Activated CD4-positive, alpha-beta memory T cell treated with anti-CD3 and anti-CD28 coated beads for 36 hours (primary cell): ENCODE data around the gene VPS9D1. TPM values are rescaled to one million over a fixed set of nuclear protein-coding genes. Genes with fewer than 3 reads are reported as not detected.
A peak's percentile ranks its signal among the peaks of the same experiment; 100 is the strongest.

Experiments used
- CTCF ChIA-PET: fragments of 350-600 bp; sonication (Branson Sonifier 250); formaldehyde crosslinking; loops from one replicate; lab custom pipeline; 2021; ENCODE audit warnings: antibody characterized with exemption, inconsistent platforms; lab: Charles Lee
- POLR2A ChIA-PET: fragments of 350-600 bp; sonication (Branson Sonifier 250); formaldehyde crosslinking; loops from one replicate; lab custom pipeline; 2021; ENCODE audit warnings: antibody characterized with exemption; lab: Charles Lee
- DNase-seq: peaks from one replicate; pipeline ENCODE4 v3.0.0-alpha.2; 2020
- H3K27ac Mint-ChIP-seq: one replicate; pipeline ENCODE4 v1.8.0; 2021; ENCODE audit warnings: mixed read lengths
- H3K27me3 Mint-ChIP-seq: one replicate; pipeline ENCODE4 v1.8.0; 2021; ENCODE audit warnings: mixed read lengths
- H3K36me3 Mint-ChIP-seq: one replicate; pipeline ENCODE4 v1.8.0; 2021; ENCODE audit warnings: mixed read lengths
- H3K4me1 Mint-ChIP-seq: one replicate; pipeline ENCODE4 v1.8.0; 2021; ENCODE audit warnings: low read depth, mixed read lengths
- H3K4me3 Mint-ChIP-seq: one replicate; pipeline ENCODE4 v1.8.0; 2021; ENCODE audit warnings: mild to moderate bottlenecking, mixed read lengths
- H3K9me3 Mint-ChIP-seq: one replicate; pipeline ENCODE4 v1.8.0; 2021; ENCODE audit warnings: mixed read lengths
- intact Hi-C: fragments of 100-400 bp; cut with micrococcal nuclease; formaldehyde crosslinking; loops from one replicate; pipeline ENCODE4 v1.15.1; 2023
- total RNA-seq, 2 experiments: library from RNA; stranded (reverse); gene quantifications; one replicate each; pipeline ENCODE4 v1.2.3, GENCODE V29; 2021

Gene VPS9D1
- total RNA-seq, 2 experiments from 2014 or later, result 2.9 to 3.2 TPM

DNA sequence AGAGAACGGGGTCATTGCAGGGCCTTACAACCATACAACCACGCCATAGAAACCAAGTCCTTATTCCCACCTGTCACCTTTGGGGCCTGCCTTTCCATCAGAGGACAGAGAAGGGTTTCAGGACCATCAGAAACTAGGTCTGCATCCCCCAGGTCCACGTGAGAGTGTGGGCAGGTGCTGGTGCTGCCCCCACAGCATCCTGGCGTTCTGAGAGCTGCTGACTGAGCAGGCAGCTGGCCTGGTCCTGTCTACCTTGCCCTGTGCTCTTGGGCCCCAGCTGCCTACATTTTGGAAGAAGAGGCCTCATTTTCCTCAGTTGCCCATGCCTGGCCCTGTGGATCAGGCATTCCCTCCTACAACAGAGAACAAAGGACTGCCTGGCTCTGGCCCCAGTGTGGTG is 22.2 kb upstream of the VPS9D1 start:
- intact Hi-C loops, result no loop called here
- H3K9me3 Mint-ChIP-seq, result no peaks in the 10 kb centered on the region
- peaks cover 8% of the 10 kb centered on the region for H3K4me1 Mint-ChIP-seq
- CTCF ChIA-PET, result interaction anchor here (0.5 to 3.3 kb wide), 3 partner anchors 16 to 37 kb away, joined by 3 to 11 read pairs (median 3); no protein-coding TSS in a partner anchor
- peaks cover 53% of the 10 kb centered on the region for H3K36me3 Mint-ChIP-seq
- DNase-seq, result no peak
- H3K4me3 Mint-ChIP-seq, result no peak overlapping the region
- peak overlapping the region; percentile 25 for H3K27ac Mint-ChIP-seq
- POLR2A ChIA-PET, result no interaction called here
- H3K27me3 Mint-ChIP-seq, result no peaks in the 10 kb centered on the region

DNA sequence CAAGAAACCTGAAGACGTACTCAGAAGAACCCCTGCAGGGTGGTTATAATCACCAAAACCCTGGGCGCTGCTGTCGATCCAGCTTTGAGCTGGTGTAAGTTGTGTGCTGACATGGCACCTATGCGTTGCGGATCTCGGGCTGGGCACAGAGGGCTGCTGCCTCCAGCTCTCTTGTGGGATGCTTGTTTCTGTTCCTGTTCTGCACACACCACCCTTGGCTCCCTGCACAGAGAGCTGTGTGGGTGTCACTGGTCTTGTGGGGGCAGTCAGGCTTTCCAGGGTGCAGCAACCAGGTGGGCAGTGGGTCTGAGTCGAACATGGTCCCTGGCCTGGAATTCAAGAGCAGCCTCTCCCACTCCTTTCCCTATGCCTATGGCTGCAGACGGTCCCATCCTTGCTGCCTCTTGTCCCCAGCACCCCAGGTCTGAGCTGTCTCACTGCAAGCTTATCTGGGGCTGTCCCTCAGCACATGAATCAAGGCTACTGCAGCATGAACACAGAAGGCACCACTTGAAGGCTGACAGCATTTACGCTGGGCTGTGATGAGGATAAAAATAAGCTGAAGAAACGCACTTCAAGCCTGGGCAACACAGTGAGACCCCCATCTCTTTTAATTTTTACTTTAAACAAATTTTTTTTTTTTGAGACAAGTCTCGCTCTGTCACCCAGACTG is 20.8 kb upstream of the VPS9D1 start:
- Mint-ChIP-seq H3K4me3 (no peak overlapping the region), H3K9me3 (no peaks in the 10 kb centered on the region), H3K27ac (peak overlapping the region; percentile 5), H3K4me1 (peaks cover 20% of the 10 kb centered on the region), H3K27me3 (no peaks in the 10 kb centered on the region), H3K36me3 (peaks cover 53% of the 10 kb centered on the region)
- ChIA-PET POLR2A (no interaction called here), CTCF (interaction anchor here (0.9 to 3.3 kb wide), 3 partner anchors 36 to 119 kb away, joined by 3 to 11 read pairs (median 6); no protein-coding TSS in a partner anchor)
- no peak for DNase-seq
- intact Hi-C loops, result no loop called here

DNA sequence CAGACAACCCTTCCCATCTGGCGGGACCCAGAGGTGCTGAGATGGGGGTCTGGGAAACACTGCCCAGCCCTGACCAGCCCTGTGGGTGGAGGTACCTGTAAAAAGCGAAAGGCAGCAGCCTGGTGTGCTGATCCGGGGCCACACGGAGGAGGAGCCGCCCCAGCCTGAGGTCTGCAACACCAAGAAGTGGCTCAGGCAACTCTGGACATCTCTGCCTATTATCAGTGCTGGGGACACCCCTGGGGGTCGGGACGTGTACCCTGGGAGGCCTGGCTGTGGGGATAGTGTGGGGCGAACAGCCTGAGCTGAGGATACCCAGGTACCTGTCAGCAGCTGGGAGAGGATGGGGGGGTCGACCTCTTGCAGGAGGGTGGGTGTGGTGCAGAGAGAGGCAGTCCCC is 18.7 kb upstream of the VPS9D1 start:
- intact Hi-C loops, result loop anchor here (5.0 kb wide), 1 partner anchor 37 kb away; the partner anchor contains the start of gene SPATA2L
- no peak for DNase-seq
- Mint-ChIP-seq H3K4me1 (peaks cover 23% of the 10 kb centered on the region), H3K4me3 (no peak overlapping the region), H3K27ac (peak overlapping the region; percentile 49), H3K9me3 (no peaks in the 10 kb centered on the region), H3K27me3 (no peaks in the 10 kb centered on the region), H3K36me3 (peaks cover 61% of the 10 kb centered on the region)
- ChIA-PET CTCF (interaction anchor here (0.9 to 2.0 kb wide), 2 partner anchors 33 to 39 kb away, joined by 4 to 10 read pairs; no protein-coding TSS in a partner anchor), POLR2A (no interaction called here)

DNA sequence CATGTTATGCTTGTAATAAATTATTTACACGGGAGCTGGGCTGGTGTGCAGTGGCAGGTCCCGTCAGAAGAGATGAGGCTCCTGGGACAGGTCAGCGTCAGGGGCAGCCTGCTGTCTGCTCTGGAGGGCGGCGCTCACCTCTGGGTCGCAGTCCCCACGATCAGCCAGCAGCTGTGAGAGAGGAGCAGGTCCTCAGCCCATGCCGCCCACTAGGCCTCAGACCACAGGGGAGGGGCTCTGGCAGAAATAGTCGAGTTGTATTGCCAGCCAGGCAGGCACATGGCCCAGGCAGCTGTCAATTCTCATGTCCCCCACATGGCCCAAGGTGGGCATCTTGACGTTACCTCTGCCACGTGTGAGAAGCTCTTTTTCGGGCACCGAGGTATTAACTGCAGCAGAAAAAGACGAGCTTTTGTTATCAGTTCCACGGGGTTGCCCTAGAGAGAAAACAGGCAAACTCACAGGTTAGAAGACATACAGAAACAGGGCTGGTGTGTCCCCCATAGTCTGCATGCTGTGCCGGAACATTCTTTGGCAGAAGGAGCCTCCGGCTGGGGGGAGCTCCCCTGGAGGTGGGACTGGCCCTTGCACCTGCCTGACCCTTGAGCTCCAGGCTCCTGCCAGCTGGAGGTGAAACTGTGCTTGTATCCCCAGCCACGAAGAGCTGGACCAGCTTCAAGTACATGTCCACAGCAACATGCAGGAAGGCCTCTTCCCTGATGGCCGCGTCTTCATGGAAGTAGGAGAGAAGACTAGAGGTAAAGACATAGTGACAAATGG is 18.0 kb upstream of the VPS9D1 start:
- Mint-ChIP-seq H3K27me3 (no peaks in the 10 kb centered on the region), H3K27ac (peak overlapping the region; percentile 49), H3K4me3 (no peak overlapping the region), H3K4me1 (peaks cover 23% of the 10 kb centered on the region), H3K9me3 (no peaks in the 10 kb centered on the region), H3K36me3 (peaks cover 62% of the 10 kb centered on the region)
- intact Hi-C loops, result loop anchor here (5.0 kb wide), 1 partner anchor 36 kb away; the partner anchor contains the start of gene SPATA2L
- ChIA-PET POLR2A (no interaction called here), CTCF (interaction anchor here (0.8 to 2.0 kb wide), 5 partner anchors 33 to 122 kb away, joined by 4 to 10 read pairs (median 6); no protein-coding TSS in a partner anchor)
- no peak for DNase-seq

DNA sequence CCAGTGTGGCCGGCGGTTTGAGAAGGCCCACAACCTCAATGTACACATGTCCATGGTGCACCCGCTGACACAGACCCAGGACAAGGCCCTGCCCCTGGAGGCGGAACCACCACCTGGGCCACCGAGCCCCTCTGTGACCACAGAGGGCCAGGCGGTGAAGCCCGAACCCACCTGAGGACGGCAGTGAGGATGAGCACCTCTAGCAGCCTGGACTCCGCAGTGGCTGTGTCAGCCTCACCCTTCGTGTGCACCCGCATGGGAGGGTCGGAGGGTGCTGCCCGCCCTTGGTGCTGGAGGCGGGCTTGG is 17.3 kb upstream of the VPS9D1 start:
- ChIA-PET POLR2A (no interaction called here), CTCF (interaction anchor here (1.6 to 1.9 kb wide), 2 partner anchors 38 to 123 kb away, joined by 6 to 8 read pairs; no protein-coding TSS in a partner anchor)
- no peaks in the 10 kb centered on the region for H3K9me3 Mint-ChIP-seq
- peaks cover 65% of the 10 kb centered on the region for H3K36me3 Mint-ChIP-seq
- H3K27me3 Mint-ChIP-seq, result no peaks in the 10 kb centered on the region
- peaks cover 20% of the 10 kb centered on the region for H3K4me1 Mint-ChIP-seq
- intact Hi-C loops, result loop anchor here (5.0 kb wide), 1 partner anchor 36 kb away; the partner anchor contains the start of gene SPATA2L
- DNase-seq, result no peak
- H3K27ac Mint-ChIP-seq, result no peak overlapping the region
- no peak overlapping the region for H3K4me3 Mint-ChIP-seq

DNA sequence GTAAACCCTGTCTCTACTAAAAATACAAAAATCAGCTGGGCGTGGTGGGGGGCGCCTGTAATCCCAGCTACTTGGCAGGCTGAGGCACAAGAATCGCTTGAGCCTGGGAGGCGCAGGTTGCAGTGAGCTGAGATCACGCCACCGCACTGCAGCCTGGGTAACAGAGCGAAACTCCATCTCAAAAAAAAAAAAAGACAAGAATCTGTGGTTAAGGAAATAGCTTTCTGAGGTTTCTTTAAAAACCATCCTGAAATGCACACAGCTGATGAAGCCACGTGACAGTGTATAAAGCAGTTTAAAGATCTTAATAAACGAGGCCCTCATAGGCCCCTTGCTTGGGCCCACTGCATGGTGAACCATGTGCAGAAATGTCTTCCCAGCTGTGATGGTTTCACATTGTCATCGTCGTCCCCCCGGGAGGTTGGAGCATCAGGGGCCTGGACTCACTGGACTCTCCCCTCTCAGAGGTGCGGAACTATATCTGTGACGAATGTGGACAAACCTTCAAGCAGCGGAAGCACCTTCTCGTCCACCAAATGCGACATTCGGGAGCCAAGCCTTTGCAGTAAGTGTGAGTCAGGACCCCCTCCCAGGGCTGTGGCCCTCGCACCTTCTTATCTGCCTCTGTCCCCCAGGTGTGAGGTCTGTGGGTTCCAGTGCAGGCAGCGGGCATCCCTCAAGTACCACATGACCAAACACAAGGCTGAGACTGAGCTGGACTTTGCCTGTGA is 16.8 kb upstream of the VPS9D1 start:
- intact Hi-C loops, result loop anchor here (2.0 to 5.0 kb wide), 2 partner anchors 15 to 35 kb away; partner anchors contain the start of gene SPATA2L
- H3K9me3 Mint-ChIP-seq, result no peaks in the 10 kb centered on the region
- H3K27me3 Mint-ChIP-seq, result no peaks in the 10 kb centered on the region
- H3K4me1 Mint-ChIP-seq, result peaks cover 20% of the 10 kb centered on the region
- peak overlapping the region; percentile 45 for H3K27ac Mint-ChIP-seq
- CTCF ChIA-PET, result interaction anchor here (1.3 to 1.9 kb wide), 3 partner anchors 32 to 123 kb away, joined by 6 to 11 read pairs (median 8); no protein-coding TSS in a partner anchor
- POLR2A ChIA-PET, result interaction anchor here (0.6 to 1.2 kb wide), 3 partner anchors 13 to 106 kb away, joined by 3 to 5 read pairs (median 3); no protein-coding TSS in a partner anchor
- peaks cover 66% of the 10 kb centered on the region for H3K36me3 Mint-ChIP-seq
- peak; percentile 65 for DNase-seq
- peak overlapping the region; percentile 32 for H3K4me3 Mint-ChIP-seq

DNA sequence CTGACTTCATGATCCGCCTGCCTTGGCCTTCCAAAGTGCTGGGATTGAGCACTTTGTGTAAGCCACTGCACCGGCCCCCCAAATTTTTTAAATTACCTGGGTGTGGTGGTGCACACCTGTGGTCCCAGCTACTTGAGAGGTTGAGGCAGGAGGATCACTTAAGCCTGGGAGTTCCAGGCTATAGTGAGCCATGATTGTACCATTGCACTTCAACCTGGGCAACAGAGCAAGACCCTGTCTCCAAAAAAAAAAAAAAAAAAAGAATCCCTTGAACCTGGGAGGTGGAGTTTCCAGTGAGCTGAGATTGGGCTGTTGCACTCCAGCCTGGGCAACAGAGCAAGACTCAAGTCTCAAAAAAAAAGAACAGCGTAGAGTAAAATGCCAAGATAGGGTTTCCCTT is 15.9 kb upstream of the VPS9D1 start:
- no peaks in the 10 kb centered on the region for H3K27me3 Mint-ChIP-seq
- no peak for DNase-seq
- H3K4me3 Mint-ChIP-seq, result no peak overlapping the region
- POLR2A ChIA-PET, result interaction anchor here (0.6 to 1.2 kb wide), 2 partner anchors 12 to 107 kb away, joined by 3 to 5 read pairs; no protein-coding TSS in a partner anchor
- CTCF ChIA-PET, result interaction anchor here (1.3 to 1.9 kb wide), 3 partner anchors 31 to 124 kb away, joined by 6 to 11 read pairs (median 8); no protein-coding TSS in a partner anchor
- H3K4me1 Mint-ChIP-seq, result peaks cover 29% of the 10 kb centered on the region
- no peaks in the 10 kb centered on the region for H3K9me3 Mint-ChIP-seq
- intact Hi-C loops, result loop anchor here (2.0 to 5.0 kb wide), 2 partner anchors 14 to 34 kb away; partner anchors contain the start of gene SPATA2L
- peaks cover 73% of the 10 kb centered on the region for H3K36me3 Mint-ChIP-seq
- H3K27ac Mint-ChIP-seq, result no peak overlapping the region

DNA sequence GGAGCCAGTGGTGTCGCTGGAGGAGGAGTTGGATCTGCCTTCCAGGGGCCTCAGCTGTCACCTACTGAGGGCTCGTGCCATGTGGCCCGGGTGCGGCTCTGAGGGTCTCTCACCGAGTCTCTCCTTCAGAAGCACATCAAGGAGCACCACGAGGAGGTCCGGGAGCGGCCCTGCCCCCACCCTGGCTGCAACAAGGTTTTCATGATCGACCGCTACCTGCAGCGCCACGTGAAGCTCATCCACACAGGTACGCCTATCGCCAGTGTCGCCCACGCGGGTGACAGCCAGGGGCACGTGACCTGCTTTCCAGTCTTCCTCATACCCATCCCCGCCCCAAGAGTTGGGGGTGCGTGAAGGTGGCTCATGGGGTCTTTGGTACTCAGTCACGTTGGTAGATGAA is 13.1 kb upstream of the VPS9D1 start:
- Mint-ChIP-seq H3K27ac (no peak overlapping the region), H3K9me3 (no peaks in the 10 kb centered on the region), H3K4me3 (no peak overlapping the region), H3K4me1 (peaks cover 34% of the 10 kb centered on the region), H3K27me3 (no peaks in the 10 kb centered on the region), H3K36me3 (peaks cover 62% of the 10 kb centered on the region)
- no peak for DNase-seq
- ChIA-PET POLR2A (interaction anchor here (1.1 kb wide), 1 partner anchor 10 kb away, joined by 3 read pairs; no protein-coding TSS in a partner anchor), CTCF (interaction anchor here (1.3 kb wide), 1 partner anchor 28 kb away, joined by 3 read pairs; no protein-coding TSS in a partner anchor)
- intact Hi-C loops, result no loop called here

DNA sequence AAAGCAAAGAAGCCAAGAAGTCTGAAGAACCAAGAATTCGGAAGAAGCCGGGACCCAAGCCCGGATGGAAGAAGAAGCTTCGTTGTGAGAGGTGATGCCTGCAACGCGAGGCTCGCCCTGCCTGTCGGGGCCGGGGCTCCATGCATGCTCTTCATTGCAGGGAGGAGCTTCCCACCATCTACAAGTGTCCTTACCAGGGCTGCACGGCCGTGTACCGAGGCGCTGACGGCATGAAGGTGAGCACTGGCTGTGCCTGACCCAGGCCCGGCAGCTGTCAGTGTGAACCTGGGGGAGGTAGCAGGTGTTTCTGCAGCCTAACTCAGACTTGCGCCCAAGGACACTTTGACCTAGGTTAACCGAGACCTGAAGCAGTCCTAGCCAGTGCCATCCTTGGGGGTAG is 12.6 kb upstream of the VPS9D1 start:
- no peaks in the 10 kb centered on the region for H3K27me3 Mint-ChIP-seq
- no peak overlapping the region for H3K4me3 Mint-ChIP-seq
- ChIA-PET CTCF (interaction anchor here (1.3 kb wide), 1 partner anchor 27 kb away, joined by 3 read pairs; no protein-coding TSS in a partner anchor), POLR2A (interaction anchor here (1.1 kb wide), 1 partner anchor 9 kb away, joined by 3 read pairs; no protein-coding TSS in a partner anchor)
- H3K27ac Mint-ChIP-seq, result no peak overlapping the region
- DNase-seq, result no peak
- H3K4me1 Mint-ChIP-seq, result peaks cover 34% of the 10 kb centered on the region
- H3K36me3 Mint-ChIP-seq, result peaks cover 58% of the 10 kb centered on the region
- intact Hi-C loops, result no loop called here
- H3K9me3 Mint-ChIP-seq, result no peaks in the 10 kb centered on the region

DNA sequence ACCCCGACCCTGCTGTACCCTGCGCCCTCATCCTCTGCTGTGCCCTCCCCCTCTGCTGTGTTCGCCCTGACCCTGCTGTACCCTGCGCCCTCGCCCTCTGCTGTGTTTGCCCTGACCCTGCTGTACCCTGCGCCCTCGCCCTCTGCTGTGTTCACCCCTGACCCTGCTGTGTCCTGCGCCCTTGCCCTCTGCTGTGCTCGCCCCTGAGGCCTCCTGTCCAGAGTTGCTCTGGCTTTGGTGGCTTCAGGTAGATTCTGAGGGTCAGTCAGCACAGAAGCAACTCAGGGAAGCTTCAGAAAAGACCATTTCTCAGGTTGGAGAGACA is 12.2 kb upstream of the VPS9D1 start:
- peaks cover 56% of the 10 kb centered on the region for H3K36me3 Mint-ChIP-seq
- no peaks in the 10 kb centered on the region for H3K27me3 Mint-ChIP-seq
- H3K4me1 Mint-ChIP-seq, result peaks cover 34% of the 10 kb centered on the region
- ChIA-PET CTCF (interaction anchor here (1.3 kb wide), 1 partner anchor 27 kb away, joined by 3 read pairs; no protein-coding TSS in a partner anchor), POLR2A (interaction anchor here (1.1 kb wide), 1 partner anchor 9 kb away, joined by 3 read pairs; no protein-coding TSS in a partner anchor)
- H3K4me3 Mint-ChIP-seq, result no peak overlapping the region
- no peak for DNase-seq
- intact Hi-C loops, result no loop called here
- H3K9me3 Mint-ChIP-seq, result no peaks in the 10 kb centered on the region
- peak overlapping the region; percentile 42 for H3K27ac Mint-ChIP-seq
